ENCODE measurements around the gene TGFB2.

DNA sequence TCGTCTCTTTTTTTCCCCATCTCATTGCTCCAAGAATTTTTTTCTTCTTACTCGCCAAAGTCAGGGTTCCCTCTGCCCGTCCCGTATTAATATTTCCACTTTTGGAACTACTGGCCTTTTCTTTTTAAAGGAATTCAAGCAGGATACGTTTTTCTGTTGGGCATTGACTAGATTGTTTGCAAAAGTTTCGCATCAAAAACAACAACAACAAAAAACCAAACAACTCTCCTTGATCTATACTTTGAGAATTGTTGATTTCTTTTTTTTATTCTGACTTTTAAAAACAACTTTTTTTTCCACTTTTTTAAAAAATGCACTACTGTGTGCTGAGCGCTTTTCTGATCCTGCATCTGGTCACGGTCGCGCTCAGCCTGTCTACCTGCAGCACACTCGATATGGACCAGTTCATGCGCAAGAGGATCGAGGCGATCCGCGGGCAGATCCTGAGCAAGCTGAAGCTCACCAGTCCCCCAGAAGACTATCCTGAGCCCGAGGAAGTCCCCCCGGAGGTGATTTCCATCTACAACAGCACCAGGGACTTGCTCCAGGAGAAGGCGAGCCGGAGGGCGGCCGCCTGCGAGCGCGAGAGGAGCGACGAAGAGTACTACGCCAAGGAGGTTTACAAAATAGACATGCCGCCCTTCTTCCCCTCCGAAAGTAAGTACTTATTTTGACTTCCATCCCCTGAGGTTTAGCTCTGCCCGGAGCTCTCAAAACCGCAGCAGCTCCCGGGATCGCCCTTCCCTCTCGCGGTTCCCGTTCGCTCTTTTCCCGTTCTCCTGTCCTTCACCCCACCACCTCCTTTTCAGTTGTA lies 1.5 kb downstream of the TGFB2 start:
- no peak for TF ChIP-seq POLR2A (IDR thresholded peaks at IDR 0.05; ENCODE audit: low read length)
- no peak for TF ChIP-seq GATA1 (IDR thresholded peaks at IDR 0.05; ENCODE audit: low read depth, low read length)

Data from erythroblast (primary cell).